Activated CD4-positive, alpha-beta T cell treated with anti-CD3 and anti-CD28 coated beads, Interleukin-10, Interleukin-2, amounts not matched to agents 100 ng/mL and 50 ng/mL, durations not matched to agents 16 hours and 8 hours (primary cell): ENCODE measurements around the gene NR2C2.

Source experiments
- DNase-seq: peaks from one replicate; pipeline ENCODE4 v3.0.0-alpha.2; 2020

Gene NR2C2

GRCh38 chr3:15065550-15066007 is 118.2 kb downstream of the NR2C2 start:
- DNase-seq, result no peak

- no peak for DNase-seq
Measured at GRCh38 chr3:15066467-15066866, 119.1 kb downstream of the NR2C2 start.

- no peak for DNase-seq
Measured at GRCh38 chr3:15069441-15069840, 122.1 kb downstream of the NR2C2 start.

- no peak for DNase-seq
Measured at GRCh38 chr3:15071699-15072098, 124.3 kb downstream of the NR2C2 start.

- no peak for DNase-seq
Measured at GRCh38 chr3:15074500-15074899, 127.1 kb downstream of the NR2C2 start.

- no peak for DNase-seq
Measured at GRCh38 chr3:15079091-15079490, 131.7 kb downstream of the NR2C2 start.

GRCh38 chr3:15081960-15082664 is 134.7 kb downstream of the NR2C2 start:
- no peak for DNase-seq

GRCh38 chr3:15083252-15083651 is 135.9 kb downstream of the NR2C2 start:
- no peak for DNase-seq

GRCh38 chr3:15086263-15086662 is 138.9 kb downstream of the NR2C2 start:
- DNase-seq, result no peak

GRCh38 chr3:15086699-15087098 is 139.3 kb downstream of the NR2C2 start:
- DNase-seq, result no peak

- DNase-seq, result no peak
Measured at GRCh38 chr3:15089201-15089600, 141.8 kb downstream of the NR2C2 start.

GRCh38 chr3:15091575-15091974 is 144.2 kb downstream of the NR2C2 start:
- no peak for DNase-seq

- DNase-seq, result no peak
Measured at GRCh38 chr3:15092686-15093085, 145.3 kb downstream of the NR2C2 start.

- DNase-seq, result no peak
Measured at GRCh38 chr3:15094187-15094875, 146.9 kb downstream of the NR2C2 start.

- no peak for DNase-seq
Measured at GRCh38 chr3:15096046-15096445, 148.7 kb downstream of the NR2C2 start.

- peak; percentile 50 for DNase-seq
Measured at GRCh38 chr3:15097891-15098290, 150.5 kb downstream of the NR2C2 start.
